Osteoblast (primary cell): ENCODE measurements around the gene CTH. TPM values are rescaled to one million over a fixed set of nuclear protein-coding genes. Genes with fewer than 3 reads are reported as not detected.
A peak's percentile ranks its signal among the peaks of the same experiment; 100 is the strongest.
"Not testable (repeated sequence)": the region's sequence is repeated elsewhere in the genome, so short reads cannot be mapped to it uniquely, and the experiment has no call there.

Experiments
- DNase-seq: peaks from one replicate; pipeline ENCODE4 v3.0.0; 2011; ENCODE audit warnings: low spot score, mixed read lengths; ENCODE audit not compliant: insufficient read length; ENCODE audit errors: missing footprints
- H2AFZ ChIP-seq: 2 replicates; pipeline ENCODE4 v1.6.0; 2011; ENCODE audit warnings: mild to moderate bottlenecking, low read length
- H3K27ac ChIP-seq: 2 replicates; pipeline ENCODE4 v1.5.1; 2011; ENCODE audit warnings: mild to moderate bottlenecking, low read depth, low read length, moderate library complexity
- H3K27me3 ChIP-seq: 2 replicates; pipeline ENCODE4 v1.6.0; 2012; ENCODE audit warnings: mild to moderate bottlenecking, control low read depth, inconsistent platforms, low read length, moderate library complexity; ENCODE audit not compliant: insufficient read depth
- H3K36me3 ChIP-seq: 2 replicates; pipeline ENCODE4 v1.5.1; 2011; ENCODE audit warnings: mild to moderate bottlenecking, low read length, control low read depth, moderate library complexity; ENCODE audit not compliant: insufficient read depth
- H3K4me1 ChIP-seq: 2 replicates; pipeline ENCODE4 v1.5.1; 2011; ENCODE audit warnings: mild to moderate bottlenecking, low read length, control low read depth, moderate library complexity; ENCODE audit not compliant: insufficient read depth
- H3K4me2 ChIP-seq: 2 replicates; pipeline ENCODE4 v1.6.0; 2011; ENCODE audit warnings: mild to moderate bottlenecking, low read length; ENCODE audit not compliant: insufficient read depth
- H3K4me3 ChIP-seq: fragments of 200-600 bp; sonication (generic); 3 replicates; pipeline ENCODE4 v1.5.1; 2012; ENCODE audit warnings: mild to moderate bottlenecking, low read length, inconsistent platforms; ENCODE audit not compliant: insufficient read depth
- H3K79me2 ChIP-seq: 2 replicates; pipeline ENCODE4 v1.6.0; 2012; ENCODE audit warnings: mild to moderate bottlenecking, low read length, control low read depth, inconsistent platforms; ENCODE audit not compliant: insufficient read depth
- H3K9me3 ChIP-seq: 2 replicates; pipeline ENCODE4 v1.5.1; 2011; ENCODE audit warnings: low read depth, low read length, control low read depth
- H4K20me1 ChIP-seq: 2 replicates; pipeline ENCODE4 v1.6.0; 2012; ENCODE audit warnings: mild to moderate bottlenecking, low read length, control low read depth; ENCODE audit not compliant: insufficient read depth
- CTCF ChIP-seq: IDR thresholded peaks from 2 replicates; pipeline ENCODE4 v1.5.1; 2011; ENCODE audit warnings: mild to moderate bottlenecking, low read depth, low read length, moderate library complexity; ENCODE audit errors: extremely low read depth
- total RNA-seq: library from RNA; depleted of rRNA; stranded (reverse); fragments of >200 nt; gene quantifications from 2 replicates; pipeline ENCODE4 v1.2.3, GENCODE V29; 2012

The CTH gene
- total RNA-seq, 1 donor, result 11.2 TPM

- no peak for DNase-seq
These were observed 51.5 kb downstream of the CTH start for GRCh38 chr1:70462611-70463010.

GRCh38 chr1:70465911-70466310 is 54.8 kb downstream of the CTH start:
- Histone ChIP-seq H3K4me1 (no peaks in the 10 kb centered on the region), H4K20me1 (no peaks in the 10 kb centered on the region), H3K36me3 (no peaks in the 10 kb centered on the region), H3K79me2 (no peaks in the 10 kb centered on the region), H3K27me3 (no peaks in the 10 kb centered on the region), H3K4me3 (no peak overlapping the region), H2AFZ (no peak overlapping the region), H3K9me3 (no peaks in the 10 kb centered on the region), H3K4me2 (no peak overlapping the region), H3K27ac (no peak overlapping the region)
- TF ChIP-seq CTCF, result no peak
- DNase-seq, result no peak

More at GRCh38 chr1:70462611-70463010, 51.5 kb downstream of the CTH start:
- no peaks in the 10 kb centered on the region for H3K27me3 ChIP-seq
- H4K20me1 ChIP-seq, result no peaks in the 10 kb centered on the region
- no peaks in the 10 kb centered on the region for H3K4me1 ChIP-seq
- no peak overlapping the region for H3K4me3 ChIP-seq
- H3K9me3 ChIP-seq, result no peaks in the 10 kb centered on the region
- no peak overlapping the region for H3K4me2 ChIP-seq
- H3K36me3 ChIP-seq, result no peaks in the 10 kb centered on the region
- H2AFZ ChIP-seq, result no peak overlapping the region
- H3K79me2 ChIP-seq, result no peaks in the 10 kb centered on the region
- no peak for TF ChIP-seq CTCF
- H3K27ac ChIP-seq, result no peak overlapping the region

GRCh38 chr1:70467531-70467930 is 56.5 kb downstream of the CTH start:
- no peak overlapping the region for H3K4me3 ChIP-seq
- H3K4me1 ChIP-seq, result no peaks in the 10 kb centered on the region
- H3K4me2 ChIP-seq, result no peak overlapping the region
- H3K27ac ChIP-seq, result no peak overlapping the region
- no peaks in the 10 kb centered on the region for H3K9me3 ChIP-seq
- H3K79me2 ChIP-seq, result no peaks in the 10 kb centered on the region
- H4K20me1 ChIP-seq, result no peaks in the 10 kb centered on the region
- no peaks in the 10 kb centered on the region for H3K27me3 ChIP-seq
- no peaks in the 10 kb centered on the region for H3K36me3 ChIP-seq
- H2AFZ ChIP-seq, result peak overlapping the region; percentile 47
- no peak for DNase-seq
- no peak for TF ChIP-seq CTCF

- H3K4me3 ChIP-seq, result no peak overlapping the region
- no peak overlapping the region for H3K27ac ChIP-seq
- no peaks in the 10 kb centered on the region for H4K20me1 ChIP-seq
- H3K79me2 ChIP-seq, result no peaks in the 10 kb centered on the region
- H3K4me1 ChIP-seq, result no peaks in the 10 kb centered on the region
- no peak overlapping the region for H2AFZ ChIP-seq
- H3K36me3 ChIP-seq, result no peaks in the 10 kb centered on the region
- H3K4me2 ChIP-seq, result no peak overlapping the region
- no peaks in the 10 kb centered on the region for H3K9me3 ChIP-seq
- TF ChIP-seq CTCF, result no peak
- DNase-seq, result no peak
- no peaks in the 10 kb centered on the region for H3K27me3 ChIP-seq
These were observed 57.1 kb downstream of the CTH start for GRCh38 chr1:70468180-70468579.

GRCh38 chr1:70469184-70469583 is 58.1 kb downstream of the CTH start:
- not testable (repeated sequence) for H3K4me3 ChIP-seq, H3K4me1 ChIP-seq, H3K4me2 ChIP-seq, H3K27ac ChIP-seq, H3K79me2 ChIP-seq, H2AFZ ChIP-seq, H3K9me3 ChIP-seq, H3K36me3 ChIP-seq, H3K27me3 ChIP-seq, H4K20me1 ChIP-seq, DNase-seq
